Measurements from ENCODE around the gene SLC2A9.

GRCh38 chr4:9964879-9965278 lies 56.4 kb downstream of the SLC2A9 start:
- TF ChIP-seq GATA2 (IDR thresholded peaks at IDR 0.05; ENCODE audit: low read depth, low read length) (no peak), GATA3 (IDR thresholded peaks at IDR 0.05; ENCODE audit: low read depth, low read length) (no peak)

Measured in SH-SY5Y (cell line).